IPS-NIHi11 (cell line): ENCODE data around the gene BNIP3.
"Not testable (repeated sequence)": the region's sequence is repeated elsewhere in the genome, so short reads cannot be mapped to it uniquely, and the experiment has no call there.

Experiments used
- DNase-seq: peaks from one replicate; pipeline ENCODE4 v3.0.0; 2012; ENCODE audit warnings: mixed read lengths, low spot score

Gene BNIP3

GRCh38 chr10:131977323-131978096 is 4.2 kb downstream of the BNIP3 start:
- DNase-seq, result no peak

GRCh38 chr10:131975796-131976195 is 5.9 kb downstream of the BNIP3 start:
- no peak for DNase-seq

GRCh38 chr10:131975003-131975402 is 6.7 kb downstream of the BNIP3 start:
- DNase-seq, result no peak

GRCh38 chr10:131974034-131974817 is 7.5 kb downstream of the BNIP3 start:
- DNase-seq, result no peak

GRCh38 chr10:131973160-131973951 is 8.4 kb downstream of the BNIP3 start:
- no peak for DNase-seq

- no peak for DNase-seq
Observed at GRCh38 chr10:131972474-131973071, 9.2 kb downstream of the BNIP3 start.

- DNase-seq, result no peak
Observed at GRCh38 chr10:131971591-131971990, 10.1 kb downstream of the BNIP3 start.

GRCh38 chr10:131970946-131971345 is 10.8 kb downstream of the BNIP3 start:
- DNase-seq, result no peak

- no peak for DNase-seq
Observed at GRCh38 chr10:131968949-131969348, 12.8 kb downstream of the BNIP3 start.

GRCh38 chr10:131964298-131964697 is 17.4 kb downstream of the BNIP3 start:
- DNase-seq, result no peak

- DNase-seq, result no peak
Observed at GRCh38 chr10:131963811-131964210, 17.9 kb downstream of the BNIP3 start.

GRCh38 chr10:131963350-131963749 is 18.4 kb downstream of the BNIP3 start:
- no peak for DNase-seq

- DNase-seq, result no peak
Observed at GRCh38 chr10:131961777-131962662, 19.7 kb downstream of the BNIP3 start.

GRCh38 chr10:131961047-131961776 is 20.5 kb downstream of the BNIP3 start:
- DNase-seq, result no peak

- DNase-seq, result no peak
Observed at GRCh38 chr10:131960631-131961046, 21.1 kb downstream of the BNIP3 start.

- no peak for DNase-seq
Observed at GRCh38 chr10:131959841-131960240, 21.9 kb downstream of the BNIP3 start.

GRCh38 chr10:131955591-131956340 is 26.0 kb downstream of the BNIP3 start:
- no peak for DNase-seq

- no peak for DNase-seq
Observed at GRCh38 chr10:131954356-131954965, 27.3 kb downstream of the BNIP3 start.

GRCh38 chr10:131949908-131950307 is 31.8 kb downstream of the BNIP3 start:
- DNase-seq, result not testable (repeated sequence)
